Loucy (cell line): ENCODE data around the gene OSCAR.

Source experiments
- H2AFZ ChIP-seq: fragments of 200-600 bp; sonication (generic); 2 replicates; pipeline ENCODE4 v1.6.0; 2016; ENCODE audit warnings: antibody characterized with exemption, mild to moderate bottlenecking, low read length, moderate library complexity
- H3F3A ChIP-seq: fragments of 200-600 bp; 2 replicates; pipeline ENCODE4 v1.6.0; 2016; ENCODE audit warnings: antibody characterized with exemption, low read depth, mild to moderate bottlenecking
- H3K27me3 ChIP-seq: fragments of 200-600 bp; sonication (generic); 2 replicates; pipeline ENCODE4 v1.6.1; 2014; ENCODE audit warnings: low read length, mild to moderate bottlenecking; ENCODE audit not compliant: insufficient read depth, poor library complexity, severe bottlenecking
- H3K36me3 ChIP-seq: fragments of 200-600 bp; sonication (generic); 2 replicates; pipeline ENCODE4 v1.6.1; 2016; ENCODE audit warnings: low read length; ENCODE audit not compliant: insufficient read depth
- H3K4me1 ChIP-seq: fragments of 200-600 bp; sonication (generic); 2 replicates; pipeline ENCODE4 v1.5.1; 2014; ENCODE audit warnings: low read length, mild to moderate bottlenecking; ENCODE audit not compliant: insufficient read depth, poor library complexity, severe bottlenecking
- H3K4me2 ChIP-seq: fragments of 200-600 bp; sonication (generic); 2 replicates; pipeline ENCODE4 v1.6.0; 2014; ENCODE audit warnings: antibody characterized with exemption, low read length, low read depth, mild to moderate bottlenecking; ENCODE audit not compliant: poor library complexity, severe bottlenecking
- H3K4me3 ChIP-seq: fragments of 200-600 bp; sonication (generic); 2 replicates; pipeline ENCODE4 v1.5.1; 2014; ENCODE audit warnings: low read length, mild to moderate bottlenecking, mixed read lengths; ENCODE audit not compliant: poor library complexity, severe bottlenecking
- H3K79me2 ChIP-seq: fragments of 200-600 bp; sonication (generic); 2 replicates; pipeline ENCODE4 v1.6.1; 2014; ENCODE audit warnings: low read length; ENCODE audit not compliant: insufficient read depth
- H3K9ac ChIP-seq: fragments of 200-600 bp; sonication (generic); 2 replicates; pipeline ENCODE4 v1.6.0; 2014; ENCODE audit warnings: mild to moderate bottlenecking, low read depth, low read length, moderate library complexity; ENCODE audit not compliant: poor library complexity, severe bottlenecking
- H3K9me2 ChIP-seq: fragments of 200-600 bp; sonication (generic); replicated peaks from 2 replicates; pipeline ENCODE4 v1.6.1; 2016; ENCODE audit warnings: low read depth, low read length, mixed read lengths
- H3K9me3 ChIP-seq: fragments of 200-600 bp; sonication (generic); 2 replicates; pipeline ENCODE4 v1.6.1; 2014; ENCODE audit warnings: mild to moderate bottlenecking, antibody characterized with exemption, low read length, low read depth; ENCODE audit not compliant: insufficient read depth
- H4K20me1 ChIP-seq: fragments of 200-600 bp; sonication (generic); 2 replicates; pipeline ENCODE4 v1.6.0; 2014; ENCODE audit warnings: antibody characterized with exemption, low read length, mild to moderate bottlenecking; ENCODE audit not compliant: insufficient read depth, poor library complexity, severe bottlenecking
- CTCF ChIP-seq: fragments of 200-600 bp; sonication (generic); conservative IDR thresholded peaks from 2 replicates; pipeline ENCODE4 v1.5.1; 2014; ENCODE audit warnings: mild to moderate bottlenecking, antibody characterized with exemption, low read length
- EZH2phosphoT487 ChIP-seq: fragments of 200-600 bp; IDR thresholded peaks from 2 replicates; pipeline ENCODE4 v1.6.1; 2018; ENCODE audit warnings: antibody characterized with exemption, mild to moderate bottlenecking, moderate library complexity, borderline replicate concordance

The OSCAR gene

GRCh38 chr19:54124393-54124792 is 23.8 kb upstream of the OSCAR start:
- no peaks in the 10 kb centered on the region for H3F3A ChIP-seq
- H2AFZ ChIP-seq: no peak overlapping the region
- H3K4me3 ChIP-seq: no peak overlapping the region
- H3K4me2 ChIP-seq: no peak overlapping the region
- H3K9me2 ChIP-seq: no peaks in the 10 kb centered on the region
- H3K9ac ChIP-seq: no peak overlapping the region
- peaks cover 50% of the 10 kb centered on the region; the same call in 1 of the 2 replicates for H3K36me3 ChIP-seq
- no peaks in the 10 kb centered on the region for H3K79me2 ChIP-seq
- H3K27me3 ChIP-seq: no peaks in the 10 kb centered on the region
- H3K4me1 ChIP-seq: no peaks in the 10 kb centered on the region
- TF ChIP-seq EZH2phosphoT487: no peak
- no peak for TF ChIP-seq CTCF
- H4K20me1 ChIP-seq: no peaks in the 10 kb centered on the region
- H3K9me3 ChIP-seq: no peaks in the 10 kb centered on the region

GRCh38 chr19:54123682-54124081 is 23.1 kb upstream of the OSCAR start:
- TF ChIP-seq CTCF: no peak
- TF ChIP-seq EZH2phosphoT487: no peak
- Histone ChIP-seq H3K36me3 (peaks cover 48% of the 10 kb centered on the region; the same call in 1 of the 2 replicates), H3F3A (no peaks in the 10 kb centered on the region), H3K4me1 (no peaks in the 10 kb centered on the region), H3K9me3 (no peaks in the 10 kb centered on the region), H2AFZ (no peak overlapping the region), H3K9ac (no peak overlapping the region), H4K20me1 (no peaks in the 10 kb centered on the region), H3K4me2 (no peak overlapping the region), H3K27me3 (no peaks in the 10 kb centered on the region), H3K79me2 (no peaks in the 10 kb centered on the region), H3K9me2 (no peaks in the 10 kb centered on the region), H3K4me3 (no peak overlapping the region)

GRCh38 chr19:54121259-54121658 is 20.7 kb upstream of the OSCAR start:
- no peak overlapping the region for H3K9ac ChIP-seq
- H4K20me1 ChIP-seq: no peaks in the 10 kb centered on the region
- H2AFZ ChIP-seq: no peak overlapping the region
- H3K79me2 ChIP-seq: peaks cover 14% of the 10 kb centered on the region
- no peaks in the 10 kb centered on the region for H3K9me3 ChIP-seq
- peaks cover 43% of the 10 kb centered on the region; the same call in 1 of the 2 replicates for H3K36me3 ChIP-seq
- TF ChIP-seq EZH2phosphoT487 (no peak), CTCF (no peak)
- H3K9me2 ChIP-seq: no peaks in the 10 kb centered on the region
- peaks cover 12% of the 10 kb centered on the region for H3K4me1 ChIP-seq
- no peaks in the 10 kb centered on the region for H3F3A ChIP-seq
- no peak overlapping the region for H3K4me2 ChIP-seq
- H3K27me3 ChIP-seq: no peaks in the 10 kb centered on the region
- no peak overlapping the region for H3K4me3 ChIP-seq
